Inflammatory macrophage treated with lipopolysaccharide for 4 hours (primary cell): Measurements from ENCODE around the gene FRMPD3.
"Not testable (repeated sequence)": the region's sequence is repeated elsewhere in the genome, so short reads cannot be mapped to it uniquely, and the experiment has no call there.

Source experiments
- DNase-seq: peaks from one replicate; pipeline ENCODE4 v3.0.0-alpha.2; 2020

FRMPD3 gene

GRCh38 chrX:107448998-107449835, at the start of gene FRMPD3:
TSS of gene FRMPD3 (plus strand) at chrX:107449652. CDS start at chrX:107526589, 76,937 bp downstream.
- no peak for DNase-seq

GRCh38 chrX:107420571-107420970, 28.9 kb upstream of the FRMPD3 start:
- DNase-seq: no peak

- DNase-seq: no peak
Measured at GRCh38 chrX:107421337-107421861, 28.1 kb upstream of the FRMPD3 start.

- DNase-seq: peak; percentile 30
Measured at GRCh38 chrX:107429090-107429489, 20.4 kb upstream of the FRMPD3 start.

GRCh38 chrX:107440187-107440586, 9.3 kb upstream of the FRMPD3 start:
- DNase-seq: no peak

GRCh38 chrX:107440692-107441091, 8.8 kb upstream of the FRMPD3 start:
- DNase-seq: no peak

- no peak for DNase-seq
Measured at GRCh38 chrX:107442914-107443527, 6.4 kb upstream of the FRMPD3 start.

- DNase-seq: no peak
Measured at GRCh38 chrX:107445146-107445545, 4.3 kb upstream of the FRMPD3 start.

- no peak for DNase-seq
Measured at GRCh38 chrX:107445631-107446030, 3.8 kb upstream of the FRMPD3 start.

GRCh38 chrX:107447642-107448041, 1.8 kb upstream of the FRMPD3 start:
- DNase-seq: no peak

GRCh38 chrX:107448625-107448997, 841 bp upstream of the FRMPD3 start:
- DNase-seq: no peak

GRCh38 chrX:107450823-107451509, 1.5 kb downstream of the FRMPD3 start:
- DNase-seq: no peak

- no peak for DNase-seq
Measured at GRCh38 chrX:107451731-107452130, 2.3 kb downstream of the FRMPD3 start.

- DNase-seq: no peak
Measured at GRCh38 chrX:107452581-107452980, 3.1 kb downstream of the FRMPD3 start.

GRCh38 chrX:107454302-107454701, 4.8 kb downstream of the FRMPD3 start:
- no peak for DNase-seq

- no peak for DNase-seq
Measured at GRCh38 chrX:107457289-107457688, 7.8 kb downstream of the FRMPD3 start.

GRCh38 chrX:107465932-107466620, 16.6 kb downstream of the FRMPD3 start:
- no peak for DNase-seq

- DNase-seq: no peak
Measured at GRCh38 chrX:107467271-107467670, 17.8 kb downstream of the FRMPD3 start.

GRCh38 chrX:107470198-107470597, 20.7 kb downstream of the FRMPD3 start:
- no peak for DNase-seq

- no peak for DNase-seq
Measured at GRCh38 chrX:107470971-107471370, 21.5 kb downstream of the FRMPD3 start.

- DNase-seq: not testable (repeated sequence)
Measured at GRCh38 chrX:107471420-107471819, 22.0 kb downstream of the FRMPD3 start.

- DNase-seq: no peak
Measured at GRCh38 chrX:107477406-107477805, 28.0 kb downstream of the FRMPD3 start.

- DNase-seq: no peak
Measured at GRCh38 chrX:107480272-107480671, 30.8 kb downstream of the FRMPD3 start.
